Endometrial microvascular endothelial cells (primary cell): ENCODE data around the gene S1PR4. TPM values are rescaled to one million over a fixed set of nuclear protein-coding genes. Genes with fewer than 3 reads are reported as not detected.
"Not testable (repeated sequence)": the region's sequence is repeated elsewhere in the genome, so short reads cannot be mapped to it uniquely, and the experiment has no call there.

Source experiments
- in situ Hi-C: cut with HindIII; loops from 2 replicates; pipeline ENCODE4 v1.10.0; 2017; ENCODE audit warnings: low sequenced_read_pairs, low pct_unique_long_range_greater_than_20kb; ENCODE audit errors: inconsistent ontology term
- total RNA-seq: library from RNA; depleted of rRNA; stranded (reverse); fragments of >200 nt; gene quantifications from one replicate; pipeline ENCODE4 v1.2.3, GENCODE V29; 2015; ENCODE audit errors: inconsistent ontology term

The S1PR4 gene
- total RNA-seq, 1 donor from 2014 or later: 0.46 TPM

DNA sequence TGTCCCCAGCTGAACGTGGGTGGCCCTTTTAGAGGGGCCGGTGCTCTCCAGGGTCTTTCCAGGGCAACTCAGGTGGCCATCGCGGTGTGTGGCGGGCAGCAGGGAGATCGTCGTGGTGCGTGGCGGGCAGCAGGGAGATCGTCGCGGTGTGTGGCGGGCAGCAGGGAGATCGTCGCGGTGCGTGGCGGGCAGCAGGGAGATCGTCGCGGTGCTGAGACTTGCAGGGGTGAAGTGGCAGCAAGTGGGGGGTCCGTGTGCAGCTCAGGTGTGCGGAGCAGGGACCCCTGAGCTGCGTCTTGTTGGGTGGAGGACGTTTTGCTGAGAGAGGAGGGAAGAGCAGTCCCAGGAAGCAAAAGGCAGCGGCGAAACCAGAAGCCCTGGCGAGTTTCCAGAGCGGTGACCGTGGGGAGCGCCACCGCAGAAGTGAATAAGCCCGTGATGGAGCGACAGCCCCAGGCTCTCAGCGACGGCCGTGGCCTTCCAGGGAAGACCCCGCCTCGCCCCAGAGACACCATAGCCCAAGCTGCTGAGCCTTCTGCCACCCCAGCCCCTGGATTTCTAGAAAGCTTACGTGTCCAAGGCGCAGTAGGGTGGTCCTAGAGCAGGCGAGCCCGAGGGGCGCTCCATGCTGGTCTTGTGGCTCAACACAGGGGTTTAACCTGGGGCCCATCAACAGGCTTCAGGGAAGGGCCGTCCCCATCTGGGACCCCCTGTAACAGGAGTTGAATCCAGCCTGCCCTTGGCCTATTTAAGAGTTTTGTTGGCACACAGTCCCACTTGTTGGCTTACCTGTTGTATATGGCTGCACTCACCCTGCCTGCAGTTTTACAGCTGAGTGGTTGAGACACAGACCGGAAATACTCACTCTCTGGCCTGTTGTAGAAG is 12.6 kb downstream of the S1PR4 start:
- in situ Hi-C loops: no loop called here

DNA sequence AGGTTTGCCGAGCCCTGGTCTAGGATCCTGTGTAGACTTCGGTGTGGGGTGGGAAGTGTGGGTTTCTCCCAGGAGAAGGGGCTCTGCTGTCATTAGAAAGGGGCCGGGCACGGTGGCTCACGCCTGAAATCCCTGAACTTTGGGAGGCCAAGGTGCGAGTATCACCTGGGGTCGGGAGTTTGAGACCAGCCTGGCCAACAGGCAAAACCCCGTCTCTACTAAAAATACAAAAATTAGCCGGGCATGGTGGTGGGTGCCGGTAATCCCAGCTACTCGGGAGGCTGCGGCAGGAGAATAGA is 13.2 kb downstream of the S1PR4 start:
- in situ Hi-C loops: not testable (repeated sequence)

DNA sequence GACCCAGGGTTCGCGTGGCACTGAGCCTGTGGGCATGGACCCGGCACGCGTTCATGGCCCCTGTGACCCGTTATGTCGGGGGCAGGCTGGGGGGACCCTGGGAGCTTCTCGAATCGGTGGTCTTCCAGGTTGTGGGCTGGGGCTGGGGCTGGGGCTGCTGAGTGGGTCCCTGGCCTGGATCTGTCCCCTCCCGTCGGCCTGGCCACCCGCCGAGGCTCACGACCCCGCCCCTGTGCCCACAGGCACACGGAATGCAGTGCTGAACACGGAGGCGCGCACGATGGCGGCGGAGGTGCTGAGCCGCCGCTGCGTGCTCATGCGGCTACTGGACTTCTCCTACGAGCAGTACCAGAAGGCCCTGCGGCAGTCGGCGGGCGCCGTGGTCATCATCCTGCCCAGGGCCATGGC is 13.7 kb downstream of the S1PR4 start:
- in situ Hi-C loops: no loop called here

DNA sequence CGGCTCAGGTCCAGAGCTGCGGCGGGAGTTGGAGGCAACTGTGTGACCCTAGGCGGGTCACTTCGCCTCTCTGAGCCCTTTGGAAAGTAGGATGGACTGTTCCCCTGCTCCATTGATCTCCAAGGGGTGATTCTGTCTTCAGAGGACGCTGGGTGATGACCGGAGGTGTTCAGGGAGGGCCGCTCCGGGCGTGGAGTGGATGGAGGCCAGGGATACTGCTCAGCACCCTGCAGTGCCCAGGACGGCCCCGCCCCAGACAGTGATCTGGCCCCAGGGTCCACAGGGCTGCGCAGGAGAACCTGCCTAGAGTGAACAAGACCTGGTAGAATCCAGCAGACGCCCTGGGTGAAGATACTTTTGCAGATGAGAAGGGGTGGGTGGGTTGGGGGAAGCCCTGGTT is 14.1 kb downstream of the S1PR4 start:
- in situ Hi-C loops: no loop called here

DNA sequence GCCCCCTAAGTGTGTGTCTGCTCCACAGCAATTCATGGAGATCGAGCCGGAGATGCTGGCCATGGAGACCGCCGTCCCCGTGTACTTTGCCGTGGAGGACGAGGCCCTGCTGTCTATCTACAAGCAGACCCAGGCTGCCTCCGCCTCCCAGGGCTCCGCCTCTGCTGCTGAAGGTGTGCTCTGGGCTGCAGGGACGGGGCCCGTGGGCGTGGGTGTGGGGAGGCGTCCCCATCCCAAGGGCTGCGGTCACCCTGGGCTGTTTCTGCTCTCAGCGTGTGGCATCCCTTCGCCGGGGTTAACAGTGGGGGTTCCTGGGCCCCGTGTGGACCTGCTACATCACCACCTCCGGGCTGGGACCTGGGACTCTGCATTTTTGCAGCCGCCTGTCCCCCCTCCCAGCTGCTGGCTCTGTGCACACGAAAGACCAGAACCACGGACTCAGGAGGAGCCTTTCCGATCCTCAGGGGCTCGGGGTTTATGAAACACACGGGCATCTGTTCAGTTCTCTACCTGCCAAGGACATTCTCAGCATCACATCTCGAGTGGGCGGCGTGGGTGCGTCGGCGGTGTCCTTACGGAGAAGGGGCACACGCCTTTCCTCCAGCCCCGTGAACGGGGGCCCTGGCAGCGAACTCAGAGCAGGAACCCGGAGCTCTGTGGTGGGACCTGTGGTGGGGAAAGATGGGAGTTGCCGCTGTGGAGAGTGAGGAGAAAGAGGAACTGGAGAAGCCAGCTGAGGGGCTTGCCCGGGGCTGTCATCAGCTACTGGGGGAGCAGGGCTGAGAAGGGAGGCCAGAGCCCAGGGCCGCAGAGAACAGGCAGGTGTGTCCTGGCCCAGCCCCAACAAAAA is 14.9 kb downstream of the S1PR4 start:
- in situ Hi-C loops: no loop called here

DNA sequence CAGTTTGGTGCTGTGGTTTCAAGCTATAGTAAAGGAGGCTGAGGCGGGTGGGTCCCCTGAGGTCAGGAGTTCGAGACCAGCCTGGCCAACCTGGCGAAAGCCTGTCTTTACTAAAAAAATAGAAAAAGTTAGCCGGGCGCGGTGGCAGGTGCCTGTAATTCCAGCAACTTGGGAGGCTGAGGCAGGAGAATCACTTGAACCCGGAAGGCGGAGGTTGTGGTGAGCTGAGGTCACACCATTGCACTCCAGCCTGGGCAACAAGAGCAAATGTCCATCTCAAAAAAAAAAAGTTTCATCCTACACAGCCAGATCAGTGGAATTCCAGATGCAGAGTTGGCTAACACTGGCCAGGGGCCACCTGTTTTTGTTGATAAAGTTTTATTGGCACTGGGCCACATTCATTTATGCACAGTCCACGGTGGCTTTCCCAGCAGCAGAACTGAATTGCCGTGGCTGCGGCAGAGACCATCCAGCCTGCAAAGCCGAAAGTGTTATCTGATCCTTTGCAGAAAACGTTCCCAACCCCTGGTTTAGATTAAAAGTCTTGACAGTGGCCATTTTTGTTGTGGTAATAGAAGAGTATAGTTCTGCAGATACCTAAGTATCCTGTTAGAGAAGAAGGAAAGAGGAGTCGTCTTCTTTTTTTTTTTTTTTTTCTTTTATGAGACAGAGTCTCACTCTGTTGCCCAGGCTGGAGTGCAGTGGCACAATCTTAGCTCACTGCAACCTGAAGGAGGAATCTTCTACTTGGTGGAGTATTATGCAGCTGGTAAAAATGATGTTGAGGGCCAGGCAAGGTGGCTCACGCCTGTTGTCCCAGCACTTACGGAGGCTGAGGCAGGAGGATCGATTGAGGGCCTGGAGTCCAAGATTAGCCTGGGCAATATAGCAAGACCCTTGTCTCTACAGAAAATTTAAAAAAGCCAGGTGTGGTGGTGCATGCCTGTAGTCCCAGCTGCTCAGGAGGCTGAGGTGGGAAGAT is 15.8 kb downstream of the S1PR4 start:
- in situ Hi-C loops: no loop called here

DNA sequence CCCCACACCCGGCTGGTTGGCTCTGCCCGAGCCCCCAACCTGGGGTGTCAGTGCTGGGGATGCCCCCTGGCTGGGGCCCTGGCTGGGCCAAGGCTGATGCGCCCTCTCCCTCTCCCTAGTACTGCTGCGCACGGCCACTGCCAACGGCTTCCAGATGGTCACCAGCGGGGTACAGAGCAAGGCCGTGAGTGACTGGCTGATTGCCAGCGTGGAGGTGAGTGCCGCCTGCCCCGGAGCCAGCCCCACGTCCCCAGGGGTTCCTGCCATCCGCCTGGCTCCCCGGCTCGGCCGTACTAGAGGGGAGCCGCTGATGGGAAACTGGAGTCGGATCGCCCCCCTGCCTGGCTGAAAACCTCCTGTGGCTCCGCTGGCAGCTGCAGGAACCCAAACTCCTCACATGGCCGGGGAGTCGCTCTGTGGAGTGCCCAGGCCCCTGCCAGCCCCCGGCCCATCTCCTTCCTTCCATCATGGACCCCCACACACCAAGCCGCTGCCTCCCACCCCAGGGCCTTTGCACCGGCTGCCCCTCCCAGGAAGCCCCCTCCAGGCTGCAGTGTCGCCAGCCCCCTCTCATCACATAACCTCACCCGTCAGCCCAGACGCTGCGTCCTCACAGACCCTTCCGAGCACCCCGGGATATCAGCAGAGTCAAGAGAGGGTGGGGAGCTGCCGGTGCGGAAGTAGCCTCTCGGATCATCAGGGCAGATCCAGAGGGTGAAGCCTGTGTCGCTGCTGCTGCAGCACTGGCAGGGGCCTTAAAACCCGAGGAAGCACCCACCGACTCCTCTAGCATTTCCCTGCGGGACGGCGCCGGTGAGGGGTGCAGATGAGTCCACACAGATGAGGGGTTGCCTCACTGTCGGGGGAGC is 17.7 kb downstream of the S1PR4 start:
- in situ Hi-C loops: no loop called here

DNA sequence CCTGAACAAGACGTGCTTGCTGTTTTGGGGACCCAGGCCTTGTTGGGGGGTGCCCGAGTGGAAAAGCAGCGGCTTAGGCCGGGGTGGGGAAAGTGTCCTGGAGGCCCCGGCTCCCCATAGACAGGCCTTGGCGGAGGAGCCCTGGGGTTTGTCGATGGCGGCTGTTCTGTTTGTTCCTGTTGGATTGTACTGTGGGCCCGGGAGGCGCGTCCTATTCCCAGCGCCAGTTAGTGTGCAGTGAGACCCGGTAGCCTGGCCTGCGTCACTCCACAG is 18.3 kb downstream of the S1PR4 start:
- in situ Hi-C loops: no loop called here

DNA sequence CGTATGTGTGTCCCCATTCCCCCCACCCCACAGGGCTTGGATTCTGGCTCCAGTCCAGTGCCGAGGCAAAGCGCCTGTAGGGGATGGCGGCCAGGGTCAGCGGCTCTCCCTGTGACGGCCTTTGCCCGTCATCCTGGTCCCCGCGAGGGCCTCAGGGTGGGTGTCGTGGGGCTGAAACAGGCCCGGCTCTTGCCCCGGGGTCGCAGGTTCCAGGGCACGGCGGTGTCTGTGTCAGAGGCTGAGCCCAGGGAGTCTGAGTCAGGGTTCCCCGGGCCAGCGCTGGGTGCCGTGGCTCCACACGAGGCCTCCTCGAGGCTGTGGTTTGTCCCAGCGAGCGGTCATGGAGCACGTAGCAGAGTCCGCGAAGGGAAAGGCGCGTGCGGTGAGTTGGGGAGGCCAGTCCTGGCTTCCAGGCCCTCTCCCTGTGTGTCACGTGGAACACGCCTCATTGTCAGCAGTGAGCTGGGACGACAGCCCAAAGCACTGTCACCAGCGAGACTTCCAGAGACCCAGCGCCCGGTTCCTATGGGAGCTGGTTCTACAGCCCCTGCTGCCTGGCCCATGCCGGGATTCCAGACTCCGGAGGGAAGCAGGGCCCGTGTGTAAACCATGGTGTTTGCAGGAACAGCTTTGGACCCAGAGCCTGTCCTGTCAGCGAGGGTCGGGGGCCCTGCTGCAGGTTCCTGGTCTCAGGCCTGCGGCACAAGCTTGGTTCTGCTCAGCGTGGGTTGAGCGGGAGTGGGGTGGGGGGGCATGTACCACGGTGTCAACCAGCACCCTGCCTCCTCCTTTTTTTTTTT is 20.5 kb downstream of the S1PR4 start:
- in situ Hi-C loops: no loop called here

DNA sequence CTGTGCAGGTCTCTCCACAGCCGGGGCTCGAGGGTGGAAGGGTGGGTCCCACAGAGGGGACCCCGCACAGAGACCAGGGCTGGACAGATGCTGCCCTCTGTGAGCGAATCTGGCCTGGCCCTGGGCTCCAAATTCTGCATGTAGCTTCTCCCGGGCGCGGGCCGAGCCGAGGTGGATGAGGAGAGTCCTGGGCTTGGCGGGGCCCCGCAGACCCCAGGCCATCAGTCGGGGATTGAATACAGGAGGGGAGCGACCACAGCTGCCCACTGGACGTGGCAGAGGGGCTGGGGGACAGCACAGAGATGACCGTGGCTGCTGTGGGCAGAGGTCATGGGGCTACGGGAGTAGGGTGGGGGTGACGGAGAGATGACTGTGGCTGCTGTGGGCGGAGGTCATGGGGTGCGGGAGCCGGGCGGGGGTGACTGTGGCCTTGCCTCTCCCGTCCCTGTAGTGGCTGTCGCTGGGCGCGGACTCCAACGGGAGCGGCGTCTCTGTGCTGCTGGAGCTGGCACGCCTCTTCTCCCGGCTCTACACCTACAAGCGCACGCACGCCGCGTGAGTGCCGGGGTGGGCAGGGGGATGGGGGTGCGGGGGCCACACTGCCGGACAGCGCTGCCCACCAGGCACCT is 22.6 kb downstream of the S1PR4 start:
- in situ Hi-C loops: no loop called here

DNA sequence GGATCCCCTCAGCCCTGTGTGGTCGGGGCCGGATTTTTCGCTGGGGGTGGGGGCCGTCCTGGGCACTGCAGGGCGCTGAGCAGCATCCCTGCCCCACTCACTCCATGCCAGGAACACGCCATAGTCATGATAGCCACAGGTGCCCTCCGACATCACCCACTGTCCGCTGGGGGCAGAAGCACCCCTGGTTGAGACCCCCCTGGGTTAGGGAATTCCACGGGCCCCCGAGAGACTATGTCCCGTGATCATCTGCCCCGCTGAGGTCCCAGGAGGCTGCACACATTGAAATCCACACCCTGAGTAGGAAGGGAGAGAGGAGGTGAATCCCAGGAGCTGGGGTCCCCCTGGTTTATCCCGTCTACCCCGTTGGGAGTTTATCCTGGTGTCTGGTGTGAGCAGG is 23.3 kb downstream of the S1PR4 start:
- in situ Hi-C loops: no loop called here

DNA sequence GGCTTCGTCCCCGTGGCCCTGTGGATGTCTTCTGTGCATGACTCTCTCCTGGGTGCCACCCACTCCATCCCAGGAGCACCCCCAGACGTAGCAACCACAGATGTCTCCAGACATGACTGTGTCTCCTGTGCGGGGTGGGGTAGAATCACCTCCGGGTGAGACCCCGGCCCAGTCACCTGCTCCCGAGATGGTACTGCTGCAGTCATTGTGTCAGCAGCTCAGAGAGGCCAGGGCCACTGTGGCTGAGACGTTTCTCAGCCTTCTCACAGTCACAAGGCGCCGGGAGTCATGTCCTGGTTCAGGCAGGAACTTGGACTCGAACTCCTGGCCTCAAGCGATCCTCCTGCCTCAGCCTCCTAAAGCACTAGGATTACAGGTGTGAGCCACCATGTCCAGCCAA is 23.8 kb downstream of the S1PR4 start:
- in situ Hi-C loops: no loop called here

DNA sequence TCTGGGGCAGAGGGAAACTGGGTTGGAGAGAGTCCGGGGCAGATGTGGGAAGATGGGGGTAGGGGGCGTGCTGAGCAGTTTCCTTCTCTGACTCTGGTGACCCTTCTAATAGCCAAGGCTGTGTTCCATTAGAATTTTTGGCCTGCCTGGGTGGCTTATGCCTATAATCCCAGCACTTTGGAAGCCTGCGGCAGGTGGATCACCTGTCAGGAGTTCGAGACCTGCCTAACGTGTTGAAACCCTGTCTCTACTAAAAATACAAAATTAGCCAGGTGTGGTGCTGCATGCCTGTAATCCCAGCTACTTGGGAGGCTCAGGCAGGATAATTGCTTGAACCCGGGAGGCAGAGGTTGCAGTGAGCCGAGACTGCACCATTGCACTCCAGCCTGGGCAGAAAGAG is 24.3 kb downstream of the S1PR4 start:
- in situ Hi-C loops: not testable (repeated sequence)

DNA sequence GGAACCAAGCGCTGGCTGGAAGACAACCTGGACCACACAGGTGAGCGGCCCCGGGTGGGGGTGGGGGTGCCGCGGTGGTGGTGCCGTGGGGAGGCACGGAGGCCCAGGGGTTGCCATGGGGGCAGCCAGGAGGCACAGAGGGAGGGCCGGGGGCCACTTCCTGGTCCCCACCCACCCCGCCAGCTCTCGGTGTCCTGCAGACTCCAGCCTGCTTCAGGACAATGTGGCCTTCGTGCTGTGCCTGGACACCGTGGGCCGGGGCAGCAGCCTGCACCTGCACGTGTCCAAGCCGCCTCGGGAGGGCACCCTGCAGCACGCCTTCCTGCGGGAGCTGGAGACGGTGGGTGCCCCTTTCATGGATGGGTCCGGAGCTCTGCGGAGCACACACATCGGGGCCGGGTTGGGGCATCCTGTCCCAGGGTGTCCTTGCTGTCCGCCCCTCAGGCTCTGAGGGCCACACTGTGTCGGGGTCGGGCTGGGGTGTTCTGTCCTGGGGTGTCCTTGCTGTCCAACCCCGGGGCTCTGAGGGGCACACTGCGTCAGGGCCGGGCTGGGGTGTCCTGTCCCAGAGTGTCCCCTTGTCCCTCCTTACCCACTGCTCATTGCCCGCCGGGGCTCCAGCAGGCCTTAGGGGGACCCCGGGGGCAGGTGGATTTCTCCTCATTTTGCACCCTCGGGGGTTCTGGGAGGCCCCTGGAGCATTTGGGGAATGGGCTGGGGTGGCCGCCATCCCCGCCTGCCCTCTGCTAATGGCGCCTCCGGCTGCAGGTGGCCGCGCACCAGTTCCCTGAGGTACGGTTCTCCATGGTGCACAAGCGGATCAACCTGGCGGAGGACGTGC is 25.5 kb downstream of the S1PR4 start:
- in situ Hi-C loops: no loop called here

DNA sequence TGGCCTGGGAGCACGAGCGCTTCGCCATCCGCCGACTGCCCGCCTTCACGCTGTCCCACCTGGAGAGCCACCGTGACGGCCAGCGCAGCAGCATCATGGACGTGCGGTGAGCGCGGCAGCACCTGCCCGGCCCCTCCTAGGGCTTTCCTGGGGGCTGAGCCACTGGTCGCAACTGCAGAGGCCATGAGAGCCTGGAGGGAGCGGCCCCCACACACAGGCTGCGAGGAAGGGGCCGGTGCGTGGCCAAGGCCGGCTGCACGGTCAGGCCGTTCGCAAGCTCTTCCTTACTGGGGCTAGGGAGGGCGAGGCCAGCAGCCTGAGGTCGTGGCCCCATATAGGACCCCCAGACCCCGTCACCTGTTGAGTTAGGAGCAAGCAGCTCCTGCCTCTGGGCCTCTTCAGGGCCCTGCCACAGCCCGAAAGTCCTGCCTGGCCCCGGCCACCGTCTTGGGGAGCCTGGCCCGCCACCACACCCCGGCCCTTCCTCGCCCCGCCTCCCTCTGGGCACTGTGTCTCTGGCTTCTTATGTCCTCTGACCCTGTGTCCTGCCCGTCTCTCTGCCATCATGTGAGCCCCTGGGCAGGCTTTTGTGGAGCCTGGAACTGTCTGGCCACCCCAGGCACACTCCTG is 26.2 kb downstream of the S1PR4 start:
- in situ Hi-C loops: no loop called here
